CD4-positive, alpha-beta T cell treated with Interferon gamma for 1 hour (primary cell): ENCODE data around the gene DACT1.
"Not testable (repeated sequence)": the region's sequence is repeated elsewhere in the genome, so short reads cannot be mapped to it uniquely, and the experiment has no call there.

Source experiments
- DNase-seq: peaks from one replicate; pipeline ENCODE4 v3.0.0-alpha.2; 2020

Gene DACT1, protein sequence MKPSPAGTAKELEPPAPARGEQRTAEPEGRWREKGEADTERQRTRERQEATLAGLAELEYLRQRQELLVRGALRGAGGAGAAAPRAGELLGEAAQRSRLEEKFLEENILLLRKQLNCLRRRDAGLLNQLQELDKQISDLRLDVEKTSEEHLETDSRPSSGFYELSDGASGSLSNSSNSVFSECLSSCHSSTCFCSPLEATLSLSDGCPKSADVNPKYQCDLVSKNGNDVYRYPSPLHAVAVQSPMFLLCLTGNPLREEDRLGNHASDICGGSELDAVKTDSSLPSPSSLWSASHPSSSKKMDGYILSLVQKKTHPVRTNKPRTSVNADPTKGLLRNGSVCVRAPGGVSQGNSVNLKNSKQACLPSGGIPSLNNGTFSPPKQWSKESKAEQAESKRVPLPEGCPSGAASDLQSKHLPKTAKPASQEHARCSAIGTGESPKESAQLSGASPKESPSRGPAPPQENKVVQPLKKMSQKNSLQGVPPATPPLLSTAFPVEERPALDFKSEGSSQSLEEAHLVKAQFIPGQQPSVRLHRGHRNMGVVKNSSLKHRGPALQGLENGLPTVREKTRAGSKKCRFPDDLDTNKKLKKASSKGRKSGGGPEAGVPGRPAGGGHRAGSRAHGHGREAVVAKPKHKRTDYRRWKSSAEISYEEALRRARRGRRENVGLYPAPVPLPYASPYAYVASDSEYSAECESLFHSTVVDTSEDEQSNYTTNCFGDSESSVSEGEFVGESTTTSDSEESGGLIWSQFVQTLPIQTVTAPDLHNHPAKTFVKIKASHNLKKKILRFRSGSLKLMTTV

DNA sequence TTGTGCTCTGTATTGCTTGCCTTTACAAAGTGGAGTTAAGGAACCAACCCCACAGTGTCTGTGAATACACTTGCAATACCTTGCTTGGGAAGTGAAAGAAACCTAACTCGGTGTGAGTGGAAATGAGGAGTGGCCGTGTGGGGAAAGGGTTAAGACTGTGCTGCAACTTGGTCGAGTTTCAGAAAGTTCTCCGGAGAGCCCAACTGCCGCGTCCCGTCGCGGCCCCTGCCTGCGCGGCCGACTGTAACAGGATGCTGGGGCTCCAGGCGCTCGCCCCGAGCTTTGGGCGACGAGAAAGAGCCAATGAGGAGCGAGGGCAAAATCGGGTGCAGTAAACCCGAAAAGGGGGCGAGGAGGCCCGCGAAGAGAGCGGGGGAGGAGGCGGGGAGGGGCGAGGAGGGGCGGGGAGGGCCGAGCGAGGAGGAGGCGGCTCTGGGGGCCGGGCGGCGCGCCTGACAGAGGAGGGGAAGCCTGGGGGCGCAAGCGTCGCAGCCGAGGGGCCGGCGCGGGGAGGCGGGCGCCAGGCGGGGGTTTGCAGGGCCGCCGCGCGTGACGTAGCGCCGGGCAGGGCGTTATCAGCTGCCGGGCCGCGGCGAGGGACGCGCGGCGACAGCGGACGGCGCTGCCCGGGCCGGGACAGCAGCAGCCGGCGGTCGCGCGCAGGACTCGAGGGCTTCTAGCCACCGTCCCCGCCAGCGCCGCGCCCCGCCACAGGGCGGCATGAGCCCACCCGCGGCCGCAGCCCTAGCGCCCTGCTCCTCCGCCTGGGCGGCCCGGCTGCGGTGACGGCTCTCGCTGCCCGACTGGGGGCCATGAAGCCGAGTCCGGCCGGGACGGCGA, at the start of gene DACT1:
Gene DACT1, plus strand, starts transcription at position 572 of the 840 bp plus-strand sequence. Its CDS starts 241 bp downstream, at position 813.
- DNase-seq, result peak; percentile 68

DNA sequence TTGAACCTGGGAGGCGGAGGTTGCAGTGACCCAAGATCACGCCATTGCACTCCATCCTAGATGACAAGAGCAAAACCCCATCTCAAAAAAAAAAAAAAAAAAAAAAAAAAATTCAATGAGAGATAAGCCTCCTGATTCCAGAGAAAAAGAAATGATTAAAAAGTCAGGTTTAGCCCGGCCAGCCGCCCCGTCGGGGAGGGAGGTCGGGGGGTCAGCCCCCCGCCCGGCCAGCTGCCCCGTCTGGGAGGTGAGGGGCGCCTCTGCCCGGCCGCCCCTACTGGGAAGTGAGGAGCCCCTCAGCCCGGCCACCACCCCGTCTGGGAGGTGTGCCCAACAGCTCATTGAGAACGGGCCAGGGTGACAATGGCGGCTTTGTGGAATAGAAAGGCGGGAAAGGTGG, 49.4 kb upstream of the DACT1 start:
- not testable (repeated sequence) for DNase-seq

DNA sequence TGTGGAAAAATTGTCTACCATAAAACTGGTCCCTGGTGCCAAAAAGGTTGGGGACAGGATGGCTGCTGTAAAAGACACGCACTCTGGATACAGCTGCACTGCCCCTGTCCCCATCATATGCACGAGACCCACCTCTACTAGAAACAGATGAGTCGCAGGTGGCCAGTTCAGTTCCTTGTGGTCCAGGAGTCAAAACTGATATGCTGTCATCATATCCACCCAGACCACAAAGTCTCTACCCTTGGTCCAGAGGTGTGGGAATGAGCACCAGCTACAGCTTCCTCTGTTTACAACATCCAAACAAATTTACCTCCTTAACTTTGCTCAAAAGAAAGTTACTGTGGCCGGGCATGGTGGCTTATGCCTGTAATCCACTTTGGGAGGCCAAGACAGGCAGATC, 43.8 kb upstream of the DACT1 start:
- DNase-seq, result no peak

DNA sequence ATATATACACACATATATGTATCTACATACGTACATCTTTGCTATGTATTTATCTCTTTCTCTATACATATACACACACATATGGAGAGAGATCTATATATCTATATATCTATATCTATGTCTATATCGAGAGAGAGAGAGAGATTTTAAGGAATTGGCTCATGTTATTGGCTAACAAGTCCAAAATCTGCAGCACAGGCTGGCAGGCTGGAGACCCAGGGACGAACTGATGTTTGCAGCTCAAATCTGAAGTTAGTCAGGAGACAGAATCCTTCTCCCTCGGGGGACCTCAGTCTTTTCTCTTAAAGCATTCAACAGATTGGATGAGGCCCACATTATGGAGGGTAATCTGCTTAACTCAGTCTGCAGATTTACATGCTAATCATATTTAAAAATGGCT, 40.7 kb upstream of the DACT1 start:
- DNase-seq, result no peak

DNA sequence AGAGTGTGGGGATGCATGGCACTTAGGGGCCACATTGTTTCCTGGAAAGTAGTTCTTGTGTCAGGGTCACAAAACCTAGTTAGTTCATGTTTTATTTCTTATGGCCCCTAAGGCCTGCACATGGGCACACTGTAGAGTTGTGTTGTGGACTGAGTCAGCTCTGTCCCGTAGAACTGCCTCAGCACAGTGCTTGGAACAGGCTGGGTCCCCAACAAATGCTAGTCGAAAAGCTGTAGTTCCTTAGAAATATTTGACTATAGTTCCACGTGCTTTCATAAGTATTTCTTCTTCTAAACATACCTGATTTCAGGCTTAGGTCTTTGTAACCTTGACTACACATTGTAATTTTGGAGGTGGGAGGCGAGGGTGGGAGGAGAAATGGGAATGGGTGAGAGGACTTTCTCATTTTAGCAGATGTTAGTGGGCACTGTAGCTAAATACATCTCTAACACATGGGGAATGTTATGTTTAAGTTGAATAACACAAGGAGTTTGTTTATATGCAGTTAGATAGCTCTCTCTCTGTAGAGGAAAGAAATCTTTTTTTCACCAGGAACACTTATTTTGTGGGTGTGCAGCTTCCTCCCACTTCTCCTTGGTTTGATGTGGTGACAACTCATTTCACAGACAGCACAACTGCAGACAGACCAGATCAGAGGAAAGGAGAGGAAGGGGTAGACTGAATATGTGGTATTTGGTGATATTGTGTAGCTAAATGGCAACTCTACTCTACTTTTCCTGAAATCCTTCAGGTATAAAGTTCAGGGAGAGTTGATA, 39.5 kb upstream of the DACT1 start:
- DNase-seq, result no peak

DNA sequence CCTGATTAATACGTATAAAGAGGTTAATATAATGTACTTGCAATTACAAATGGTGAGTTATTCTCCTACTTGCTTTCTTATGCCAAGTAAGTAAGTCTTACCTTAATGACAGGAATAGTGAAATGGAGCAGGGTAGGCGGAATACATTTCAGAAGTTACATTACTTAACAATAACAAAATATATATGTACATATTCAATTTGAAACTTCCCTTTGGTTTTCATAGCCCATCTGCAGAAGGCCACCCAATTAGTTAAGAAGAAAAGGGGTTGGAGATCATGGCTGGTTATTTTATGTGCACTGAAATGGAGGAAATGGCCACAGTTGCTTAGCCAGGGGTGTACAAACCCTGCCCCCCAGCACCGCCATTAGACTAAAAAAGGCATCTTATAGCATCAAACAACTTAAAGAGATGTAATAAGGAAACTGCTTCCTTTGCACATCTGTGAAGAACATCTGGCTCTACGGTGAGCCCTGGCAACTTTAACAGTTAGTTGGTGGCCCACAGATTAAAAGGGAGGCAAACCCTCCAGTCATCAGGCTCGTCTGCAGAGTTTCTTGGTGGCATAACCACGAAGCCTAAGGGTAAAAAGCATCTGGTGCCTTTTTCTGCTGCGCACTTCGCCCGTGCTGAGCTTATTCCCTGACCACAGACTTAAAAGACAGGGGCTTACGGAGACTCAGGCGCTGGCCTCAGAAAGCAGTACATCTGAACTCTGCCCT, 38.8 kb upstream of the DACT1 start:
- no peak for DNase-seq

DNA sequence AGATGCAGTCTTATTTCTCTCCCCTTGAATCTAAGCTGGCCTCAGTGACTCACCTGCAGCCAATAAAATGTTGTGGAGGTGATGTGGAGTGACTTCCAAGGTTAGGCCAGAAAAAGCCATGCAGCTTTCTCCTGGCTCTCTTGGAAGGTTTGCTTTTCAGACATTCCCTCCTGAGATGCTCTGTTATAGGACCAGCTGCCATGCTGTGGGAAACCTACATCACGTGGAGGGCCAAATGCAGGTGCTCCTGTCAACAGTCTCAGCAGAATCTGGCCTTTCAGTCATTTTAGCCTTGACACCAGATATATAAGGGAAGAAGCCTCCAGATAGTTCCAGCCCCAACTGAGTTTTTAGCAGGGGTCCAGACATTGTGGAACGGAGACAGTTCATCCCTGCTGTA, 38.1 kb upstream of the DACT1 start:
- DNase-seq, result no peak

DNA sequence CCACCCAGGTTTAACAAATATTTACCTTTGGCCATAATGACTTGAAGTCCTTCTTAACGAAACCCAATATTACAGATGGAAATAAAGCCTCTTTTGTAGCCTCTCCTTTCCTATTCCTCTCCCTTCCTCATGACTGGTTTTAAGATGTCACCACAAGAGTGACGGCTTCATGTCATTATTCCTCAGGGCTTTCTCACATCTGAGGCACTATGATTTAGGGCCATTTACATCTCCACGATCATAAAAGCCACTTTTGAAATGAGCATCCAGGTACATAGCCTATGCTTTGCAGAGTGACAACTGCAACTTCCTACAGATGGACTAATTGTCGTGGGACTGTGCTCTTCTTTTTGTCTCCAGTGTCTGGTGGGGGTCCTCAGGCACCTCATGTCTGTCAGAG, 32.3 kb upstream of the DACT1 start:
- no peak for DNase-seq

DNA sequence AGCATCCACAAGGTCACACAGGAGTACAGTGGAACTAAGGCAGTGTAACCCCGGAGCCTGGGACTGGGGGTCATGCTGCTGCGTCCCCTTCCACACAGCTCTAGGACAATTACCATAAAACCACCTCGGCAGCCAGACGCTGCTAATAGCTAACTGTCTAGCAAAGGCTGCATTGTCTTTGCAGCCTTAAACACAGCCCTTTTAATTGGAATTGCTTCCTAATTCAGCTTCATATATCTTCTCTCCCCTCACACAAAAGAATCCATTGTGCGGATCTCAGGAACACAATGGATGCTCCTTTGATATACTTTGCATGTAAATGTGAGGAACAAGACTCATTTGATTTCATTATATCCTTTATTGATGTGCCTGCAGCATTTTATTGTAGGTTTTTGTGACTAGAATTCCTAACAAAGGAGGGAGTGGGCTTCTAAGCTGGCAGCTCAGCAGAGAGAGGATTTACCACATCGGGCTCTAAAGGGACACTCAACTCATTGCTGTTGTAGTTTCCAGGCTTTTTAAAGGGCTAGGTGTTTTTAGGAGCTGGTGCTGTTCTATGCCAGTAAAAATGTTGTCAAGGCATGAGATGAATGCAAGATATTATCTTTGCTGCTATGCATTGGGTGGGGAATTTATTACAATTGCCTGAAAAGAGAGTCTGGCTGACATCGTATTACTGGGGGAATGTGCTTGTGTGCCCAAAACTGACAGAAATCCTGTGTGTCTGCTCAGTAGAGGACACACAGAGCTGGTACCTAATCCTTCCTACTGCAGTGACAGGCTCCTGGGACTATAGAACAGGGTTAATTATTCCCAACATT, 30.4 kb upstream of the DACT1 start:
- DNase-seq, result no peak

DNA sequence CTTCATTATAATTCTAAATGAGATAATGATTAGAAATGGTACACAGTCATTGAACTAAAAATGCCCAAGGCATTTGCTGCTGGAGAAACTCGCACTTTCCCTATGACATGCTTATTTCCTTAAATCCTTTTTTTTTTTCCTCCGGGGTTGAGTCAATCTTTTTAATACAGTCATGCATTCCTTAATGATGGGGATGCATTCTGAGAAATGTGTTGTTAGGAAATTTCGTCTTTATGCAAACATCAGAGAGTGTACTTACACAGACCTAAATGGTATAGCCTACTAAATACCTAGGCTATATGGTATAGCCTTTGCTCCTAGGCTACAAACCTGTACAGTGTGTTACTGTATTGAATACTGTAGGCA, 29.8 kb upstream of the DACT1 start:
- no peak for DNase-seq

DNA sequence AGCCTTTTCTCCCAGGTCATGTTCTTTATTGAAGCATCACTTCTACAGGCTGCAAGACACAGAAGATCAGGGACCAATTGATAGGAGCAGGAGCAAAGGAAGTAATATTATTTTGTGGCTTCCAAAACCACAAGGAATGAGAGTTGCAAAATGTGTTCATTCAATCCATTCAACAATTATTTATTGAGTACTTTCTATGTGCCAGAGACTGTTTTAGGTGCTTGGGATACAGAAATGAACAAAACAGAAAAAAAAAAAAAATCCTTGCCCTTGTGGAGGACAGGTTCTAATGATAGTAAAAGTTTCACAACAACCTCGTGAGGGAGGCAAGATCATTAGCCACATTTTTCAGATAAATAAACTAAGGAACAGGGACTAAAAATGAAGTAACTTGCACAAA, 20.1 kb upstream of the DACT1 start:
- no peak for DNase-seq

DNA sequence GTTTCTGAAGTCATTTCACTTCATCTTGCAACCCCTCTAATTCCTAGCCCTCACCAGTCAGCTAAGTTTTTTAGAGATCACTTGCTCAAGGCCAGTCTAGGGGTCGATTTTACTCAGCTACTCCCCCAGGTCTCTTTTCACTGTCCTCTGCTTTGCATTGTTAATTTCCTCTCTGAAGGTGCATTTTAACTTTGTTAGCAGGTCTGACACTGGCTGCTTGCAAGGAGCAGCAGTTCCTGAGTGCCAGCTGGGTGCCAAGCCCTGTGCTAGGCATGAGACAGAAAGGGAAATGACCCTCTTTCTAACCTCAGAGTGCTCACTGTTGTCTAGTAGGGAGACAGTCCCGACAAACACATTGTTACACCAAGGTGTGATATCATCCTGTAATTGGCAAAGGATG, 17.8 kb upstream of the DACT1 start:
- no peak for DNase-seq

DNA sequence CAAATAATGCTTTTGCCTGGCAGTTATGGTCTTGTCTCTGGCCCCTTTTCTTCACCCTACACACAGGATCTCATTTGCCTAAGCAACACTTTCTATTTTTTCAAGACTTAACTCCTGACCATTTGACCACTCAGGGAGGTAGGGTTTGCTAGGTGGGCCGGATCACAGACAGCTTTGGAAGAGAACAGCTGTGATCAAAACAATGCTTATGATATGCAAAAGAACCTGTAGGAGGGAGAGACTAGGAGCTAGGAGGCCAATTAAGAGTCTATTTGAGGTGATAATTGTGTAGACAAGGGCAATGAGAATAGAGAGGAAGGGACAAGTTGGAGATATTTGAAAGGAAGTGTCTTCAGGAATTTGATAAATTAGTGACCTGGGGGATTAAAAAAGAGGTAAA, 12.3 kb upstream of the DACT1 start:
- no peak for DNase-seq

DNA sequence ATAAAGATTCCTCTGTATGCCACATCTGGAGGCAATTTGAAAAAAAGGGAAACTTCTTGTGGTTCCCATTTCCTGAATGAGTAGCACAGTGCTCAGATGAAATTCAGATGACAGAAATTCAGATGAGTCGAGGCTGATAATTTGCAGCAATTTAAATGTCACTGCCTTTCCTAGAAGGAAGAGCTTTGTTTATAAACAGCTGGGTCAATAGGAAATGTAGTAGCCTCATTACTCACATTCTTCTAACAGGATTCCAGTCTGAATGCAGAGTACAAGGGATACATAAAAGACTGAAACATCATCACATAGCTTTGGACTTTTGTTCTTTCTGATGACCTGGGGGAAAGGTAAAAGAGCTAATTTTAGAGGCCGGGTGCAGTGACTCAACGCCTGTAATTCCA, 11.3 kb upstream of the DACT1 start:
- no peak for DNase-seq

DNA sequence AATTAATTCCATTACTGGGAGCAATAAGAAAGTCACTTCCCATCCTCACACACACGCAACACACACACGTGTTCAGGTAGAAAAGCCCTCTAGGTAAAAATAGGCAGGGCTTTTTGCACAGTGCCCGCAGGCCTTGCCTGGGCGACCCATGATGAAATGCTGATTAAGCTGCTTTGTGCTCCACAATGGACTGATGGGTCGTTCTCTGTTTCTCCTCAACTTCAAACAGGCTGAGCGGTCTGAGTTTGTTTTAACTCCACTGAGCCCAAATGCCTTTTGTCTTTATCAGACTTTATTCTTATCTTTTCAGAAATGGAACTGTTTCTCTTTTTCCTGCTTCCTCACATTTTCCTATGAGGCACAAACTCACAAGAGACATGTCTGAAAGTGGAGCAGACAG, 9.4 kb upstream of the DACT1 start:
- no peak for DNase-seq

DNA sequence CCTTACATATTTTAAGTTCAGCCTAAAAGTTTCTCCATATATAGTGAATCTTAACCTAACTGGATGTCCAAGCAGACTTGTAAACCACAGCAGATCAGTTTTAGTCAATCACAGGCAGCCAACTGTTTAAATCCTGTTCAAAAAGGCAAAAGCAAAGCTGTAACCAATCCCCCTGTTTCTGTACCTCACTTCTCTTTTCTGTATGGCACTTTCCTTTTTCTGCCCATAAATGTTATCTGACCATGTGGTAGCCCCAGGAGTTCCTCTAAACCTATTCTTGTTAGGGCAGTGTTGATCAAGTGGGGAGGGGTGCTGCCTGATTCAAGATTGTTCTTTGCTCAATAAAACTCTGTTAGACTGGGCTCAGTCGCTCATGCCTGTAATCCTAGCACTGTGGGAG, 8.5 kb upstream of the DACT1 start:
- no peak for DNase-seq

DNA sequence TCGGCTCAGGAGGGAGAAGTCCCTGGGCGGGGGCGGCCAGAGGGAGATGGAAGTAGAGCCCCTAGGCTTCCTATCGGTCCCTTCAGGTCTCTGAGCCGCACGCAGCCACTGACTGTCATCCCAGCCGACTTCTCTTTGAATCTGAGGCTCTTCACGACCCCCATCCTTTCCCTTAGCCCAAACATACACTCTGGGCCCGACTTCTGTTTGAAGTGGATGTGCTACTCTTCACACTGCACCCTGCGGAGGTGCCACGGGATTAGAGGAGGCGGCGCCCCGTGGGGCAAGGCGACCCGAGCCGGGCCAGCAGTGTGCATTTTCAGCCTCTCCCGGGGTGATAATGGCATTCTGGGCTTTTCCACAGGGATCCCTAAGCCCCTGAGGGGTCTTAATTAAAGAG, 6.0 kb upstream of the DACT1 start:
- DNase-seq, result no peak

DNA sequence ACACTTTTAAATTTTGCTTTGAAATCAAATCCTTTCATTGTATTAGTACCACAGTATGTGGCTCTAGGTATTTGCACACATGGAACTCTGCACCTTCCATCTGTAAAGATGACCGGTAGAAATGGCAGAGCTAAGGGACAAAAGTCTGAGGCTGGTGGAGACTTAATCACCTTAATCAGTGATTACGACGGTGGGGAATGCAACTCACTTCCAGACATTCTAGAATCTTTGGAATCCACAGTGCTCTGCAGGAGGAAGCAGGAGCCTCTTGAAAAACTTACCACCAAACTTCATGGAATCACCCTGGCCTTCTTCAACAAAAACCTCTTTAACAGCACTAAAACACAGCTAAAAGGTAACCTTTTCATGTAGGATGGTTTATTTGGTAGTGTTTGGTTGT, 3.9 kb upstream of the DACT1 start:
- no peak for DNase-seq

DNA sequence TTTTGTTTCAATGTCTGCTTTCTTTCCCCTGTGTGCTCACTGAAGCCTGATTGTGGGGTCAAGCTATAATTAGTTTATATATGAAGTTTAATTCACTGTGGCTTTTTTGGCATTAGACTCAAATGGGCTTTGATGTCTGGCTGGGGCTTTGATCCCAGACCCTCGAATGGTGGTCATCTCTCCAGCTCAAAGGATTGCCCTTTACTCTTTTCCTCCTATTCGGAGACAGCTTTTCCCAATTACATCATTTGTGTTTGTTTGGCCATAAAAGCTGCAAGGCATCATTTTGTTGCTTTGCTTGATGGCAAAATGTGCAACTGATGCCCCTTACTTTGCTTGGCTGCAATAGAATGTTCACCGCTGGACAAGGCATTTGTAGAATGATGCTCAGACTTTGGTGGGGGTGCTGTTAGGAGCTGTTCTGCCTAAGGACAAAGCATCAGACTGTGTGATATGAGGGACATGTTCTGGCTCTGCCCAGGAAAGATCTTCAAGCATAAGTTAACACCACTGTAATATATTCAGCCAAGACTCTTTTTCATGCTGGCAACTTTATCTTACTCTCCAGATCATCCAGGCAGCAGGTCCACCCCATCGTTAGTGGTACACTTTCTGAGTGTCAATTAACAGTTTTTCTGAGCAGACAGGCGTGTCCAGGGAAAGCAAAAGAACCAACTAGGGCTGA, 3.2 kb upstream of the DACT1 start:
- no peak for DNase-seq

DNA sequence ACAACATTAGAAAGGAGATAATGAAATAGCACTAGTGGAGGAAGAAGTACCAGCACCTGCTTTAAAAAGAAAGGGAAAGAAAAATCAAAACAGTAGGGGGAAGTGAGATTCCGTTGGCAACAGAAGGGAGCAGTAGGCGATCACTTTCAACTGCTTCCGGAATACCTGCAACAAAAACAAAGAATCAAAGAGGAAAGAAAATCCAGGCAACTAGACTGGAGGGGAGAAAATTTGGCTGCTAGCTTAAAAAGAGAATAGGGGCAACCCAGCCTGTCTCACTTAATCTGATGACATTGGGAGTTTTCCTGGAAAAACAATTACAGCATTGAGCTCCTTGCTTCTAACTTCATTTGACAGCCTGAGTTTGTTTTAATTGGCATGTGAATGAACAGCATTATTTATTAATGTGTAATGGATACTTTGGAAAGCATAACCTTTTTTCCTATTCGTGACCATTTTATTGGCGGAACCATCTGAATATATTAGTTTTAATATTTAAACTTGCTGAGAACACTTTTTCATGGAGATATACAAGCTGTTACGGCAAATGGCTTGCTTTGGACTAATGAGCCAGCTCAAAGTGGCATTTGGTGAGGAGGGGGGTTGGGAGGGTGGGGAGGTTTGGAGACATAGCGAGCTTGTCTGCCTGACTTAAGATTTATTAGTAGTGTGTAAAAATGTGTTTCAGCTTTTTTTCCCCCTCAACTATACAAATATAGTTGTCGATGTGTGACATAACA, 2.5 kb upstream of the DACT1 start:
- DNase-seq, result no peak
